Endothelial cell of umbilical vein (primary cell): ENCODE measurements around the gene IL1RL2. TPM values are rescaled to one million over a fixed set of nuclear protein-coding genes. Genes with fewer than 3 reads are reported as not detected.
A peak's percentile ranks its signal among the peaks of the same experiment; 100 is the strongest.

Source experiments
- BruUV-seq: library from RNA; stranded (reverse); fragments of 400-500 nt; replicated peaks from 2 replicates; lab custom pipeline; 2021; lab: Mats Ljungman, UMichigan
- CTCF ChIA-PET: fragments of 300-600, 350-600 bp; sonication (Branson Sonifier 250); formaldehyde crosslinking; loops from one replicate; lab custom pipeline; 2021; ENCODE audit warnings: antibody characterized with exemption, inconsistent platforms; lab: Charles Lee
- POLR2A ChIA-PET: fragments of 300-600, 350-600 bp; sonication (Branson Sonifier 250); formaldehyde crosslinking; loops from one replicate; lab custom pipeline; 2021; ENCODE audit warnings: antibody characterized with exemption, inconsistent platforms; lab: Charles Lee
- DNase-seq: peaks from one replicate; pipeline ENCODE4 v3.0.0-alpha.2; 2011; ENCODE audit warnings: low read depth, low spot score
- FAIRE-seq: peaks from 2 replicates; lab custom pipeline; 2011; peaks lifted over from hg19 to GRCh38; lab: Jason Lieb, UNC
- H2AFZ ChIP-seq: 2 replicates; pipeline ENCODE4 v1.6.0; 2012; ENCODE audit warnings: low read depth, low read length, control low read depth, inconsistent platforms
- H3K27ac ChIP-seq: 2 replicates; pipeline ENCODE4 v1.5.1; 2011; ENCODE audit warnings: low read depth, mild to moderate bottlenecking, control low read depth, low read length, moderate library complexity; ENCODE audit not compliant: insufficient read depth
- H3K27me3 ChIP-seq, 2 experiments: 2 replicates each; pipeline versions ENCODE4 v1.6.0 to v1.6.1; 2011; ENCODE audit warnings: low read length in 2 of 2, mixed read lengths in 1 of 2; ENCODE audit not compliant: control insufficient read depth in 2 of 2, insufficient read depth in 2 of 2
- H3K36me3 ChIP-seq, 2 experiments: 2 replicates in 1 of 2; 3 replicates in 1 of 2; pipeline ENCODE4 v1.5.1; 2011; ENCODE audit warnings: low read length in 2 of 2, mild to moderate bottlenecking in 1 of 2, moderate library complexity in 1 of 2; ENCODE audit not compliant: control insufficient read depth in 2 of 2, insufficient read depth in 2 of 2; ENCODE audit errors: extremely low read depth in 1 of 2
- H3K4me1 ChIP-seq: 3 replicates; pipeline ENCODE4 v1.5.1; 2011; ENCODE audit warnings: mild to moderate bottlenecking, low read length; ENCODE audit not compliant: control insufficient read depth, insufficient read depth; ENCODE audit errors: extremely low read depth
- H3K4me2 ChIP-seq: 2 replicates; pipeline ENCODE4 v1.6.1; 2011; ENCODE audit warnings: low read length, control low read depth, mixed read lengths; ENCODE audit not compliant: insufficient read depth
- H3K4me3 ChIP-seq, 3 experiments: fragments of 200-600 bp in 1 of 3; sonication (generic), shearing (Covaris generic) in 1 of 3; replicated peaks in 1 of 3; 2 replicates each; pipeline ENCODE4 v1.5.1; 2011 to 2016; ENCODE audit warnings: control low read depth in 3 of 3, low read length in 3 of 3, mild to moderate bottlenecking in 2 of 3, inconsistent platforms in 1 of 3, low read depth in 1 of 3, moderate library complexity in 1 of 3; ENCODE audit not compliant: insufficient read depth in 1 of 3
- H3K79me2 ChIP-seq: 2 replicates; pipeline ENCODE4 v1.6.0; 2012; ENCODE audit warnings: low read length, inconsistent platforms; ENCODE audit not compliant: control insufficient read depth, insufficient read depth
- H3K9ac ChIP-seq: replicated peaks from 2 replicates; pipeline ENCODE3; 2011; ENCODE audit warnings: low read length, control low read depth; ENCODE audit not compliant: insufficient read depth; ENCODE audit errors: extremely low read depth
- H3K9me1 ChIP-seq: replicated peaks from 3 replicates; pipeline ENCODE4 v1.6.0; 2011; ENCODE audit warnings: mild to moderate bottlenecking, low read length; ENCODE audit not compliant: control insufficient read depth, insufficient read depth; ENCODE audit errors: extremely low read depth
- H3K9me3 ChIP-seq: replicated peaks from 2 replicates; pipeline ENCODE4 v1.5.1; 2012; ENCODE audit warnings: low read length, inconsistent platforms; ENCODE audit not compliant: control insufficient read depth, insufficient read depth
- H4K20me1 ChIP-seq: replicated peaks from 2 replicates; pipeline ENCODE3; 2011; ENCODE audit warnings: mild to moderate bottlenecking, low read length; ENCODE audit not compliant: control insufficient read depth, insufficient read depth; ENCODE audit errors: extremely low read depth
- FOS ChIP-seq: IDR thresholded peaks from 2 replicates; pipeline ENCODE4 v1.6.1; 2011; ENCODE audit warnings: mild to moderate bottlenecking, low read length, moderate library complexity, borderline replicate concordance; ENCODE audit not compliant: insufficient read depth
- JUN ChIP-seq: IDR thresholded peaks from 2 replicates; pipeline ENCODE4 v1.6.1; 2011; ENCODE audit warnings: borderline replicate concordance, low read depth; ENCODE audit not compliant: insufficient read length, insufficient read depth
- POLR2A ChIP-seq: IDR thresholded peaks from 2 replicates; pipeline ENCODE4 v1.6.1; 2012; ENCODE audit warnings: low read depth, mild to moderate bottlenecking, control low read depth, low read length
- dilution Hi-C: fragments of 300-500 bp; cut with MboI; formaldehyde crosslinking; loops from one replicate; pipeline ENCODE4 v1.15.0; 2019; ENCODE audit warnings: low sequenced_read_pairs; ENCODE audit not compliant: extremely low pct_ligation_motif_present
- intact Hi-C: fragments of 100-400 bp; cut with micrococcal nuclease; formaldehyde crosslinking; loops from one replicate; pipeline ENCODE4 v1.10.0; 2022
- polyA plus RNA-seq, 4 experiments: library from polyadenylated mRNA; depleted of rRNA in 3 of 4; stranded (reverse) in 3 of 4; unstranded in 1 of 4; fragments of >200 nt; gene quantifications; 2 replicates each; pipeline versions ENCODE4 v1.2.1 to v1.2.3, GENCODE V29; 2011 to 2012; ENCODE audit warnings: missing spikeins in 1 of 4
- total RNA-seq: library from RNA; stranded (reverse); gene quantifications from 2 replicates; pipeline ENCODE4 v1.2.3, GENCODE V29; 2021

Gene IL1RL2
- total and polyA plus RNA-seq, 2 donors (not counting 3 experiments of a cell fraction or from before 2014, with no cell fraction given) = 0.11 TPM; not detected in 1

DNA sequence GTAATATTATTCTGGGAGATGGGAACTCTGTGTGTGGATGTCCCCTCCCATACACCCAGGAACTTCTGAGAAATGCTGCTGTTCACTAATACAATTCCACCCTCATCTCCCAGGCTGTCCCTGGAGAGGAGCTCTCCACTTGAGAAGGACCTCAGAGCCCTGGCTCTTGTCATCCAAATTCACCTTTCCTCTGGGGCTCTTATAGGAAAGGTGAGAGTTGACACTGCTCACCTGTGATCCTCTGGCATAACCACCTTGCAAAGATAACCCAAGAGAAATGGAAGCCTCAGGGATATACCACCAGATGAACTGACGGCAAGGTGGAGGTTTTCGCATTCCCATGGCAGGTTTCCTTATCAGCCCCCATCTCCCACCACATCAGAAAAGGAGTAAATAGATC, 52.0 kb downstream of the IL1RL2 start:
- TF ChIP-seq POLR2A (no peak), JUN (no peak)
- no peaks in the 10 kb centered on the region for H3K9me3 ChIP-seq
- no peak overlapping the region for H3K4me3 ChIP-seq
- DNase-seq (no peak), FAIRE-seq (no peak)
- peaks cover 12% of the 10 kb centered on the region for H3K4me1 ChIP-seq
- dilution Hi-C loops = no loop called here
- intact Hi-C loops = no loop called here
- H2AFZ ChIP-seq = peak overlapping the region; percentile 2
- BruUV-seq = no TSS peak
- POLR2A ChIA-PET = no interaction called here
- H3K79me2 ChIP-seq = no peaks in the 10 kb centered on the region
- H3K36me3 ChIP-seq = no peaks in the 10 kb centered on the region
- no peak overlapping the region for H3K9ac ChIP-seq
- H3K4me2 ChIP-seq = no peak overlapping the region
- no peak overlapping the region for H3K27ac ChIP-seq
- H3K9me1 ChIP-seq = no peaks in the 10 kb centered on the region
- H3K27me3 ChIP-seq = no peaks in the 10 kb centered on the region
- H4K20me1 ChIP-seq = no peaks in the 10 kb centered on the region
- CTCF ChIA-PET = interaction anchor here (0.6 to 4.6 kb wide), 6 partner anchors 16 to 233 kb away, joined by 3 to 222 read pairs (median 16); no protein-coding TSS in a partner anchor

DNA sequence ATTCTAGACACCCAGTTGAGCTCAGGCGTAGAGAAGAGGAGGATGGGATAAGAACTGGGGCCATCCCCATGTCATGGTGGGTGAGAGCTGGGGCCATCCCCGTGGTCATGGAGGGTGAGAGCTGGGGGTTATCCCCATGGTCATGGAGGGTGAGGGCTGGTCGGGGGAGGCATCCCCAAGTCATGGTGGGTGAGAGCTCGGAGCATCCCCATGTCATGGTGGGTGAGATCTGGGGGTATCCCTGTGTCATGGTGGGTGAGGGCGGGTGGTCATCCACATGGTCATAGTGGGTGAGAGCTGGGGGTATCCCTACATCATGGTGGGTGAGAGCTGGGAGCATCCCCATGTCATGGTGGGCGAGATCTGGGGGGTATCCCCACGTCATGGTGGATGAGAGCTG, 52.5 kb downstream of the IL1RL2 start:
- DNase-seq (no peak), FAIRE-seq (no peak)
- peaks cover 12% of the 10 kb centered on the region for H3K4me1 ChIP-seq
- TF ChIP-seq FOS = no peak
- H3K9me3 ChIP-seq = no peaks in the 10 kb centered on the region
- H3K4me3 ChIP-seq = no peak overlapping the region
- no peaks in the 10 kb centered on the region for H3K79me2 ChIP-seq
- dilution Hi-C loops = no loop called here
- BruUV-seq = no TSS peak
- CTCF ChIA-PET = interaction anchor here (0.6 to 4.6 kb wide), 23 partner anchors 17 to 889 kb away, joined by 3 to 222 read pairs (median 16); partner anchors contain the start of gene IL1R1
- H3K9ac ChIP-seq = no peak overlapping the region
- no peaks in the 10 kb centered on the region for H3K36me3 ChIP-seq
- no peak overlapping the region for H2AFZ ChIP-seq
- intact Hi-C loops = no loop called here
- no peaks in the 10 kb centered on the region for H4K20me1 ChIP-seq
- no peak overlapping the region for H3K27ac ChIP-seq
- H3K4me2 ChIP-seq = no peak overlapping the region
- H3K27me3 ChIP-seq = no peaks in the 10 kb centered on the region
- POLR2A ChIA-PET = no interaction called here
- H3K9me1 ChIP-seq = no peaks in the 10 kb centered on the region
